ENCODE data around the gene COX8A. TPM values are rescaled to one million over a fixed set of nuclear protein-coding genes. Genes with fewer than 3 reads are reported as not detected.

COX8A gene
- total and polyA plus RNA-seq, 2 of the 13 experiments (the other 11 are each of a cell fraction or from before 2014, with no cell fraction given) = 202 to 406 TPM

DNA sequence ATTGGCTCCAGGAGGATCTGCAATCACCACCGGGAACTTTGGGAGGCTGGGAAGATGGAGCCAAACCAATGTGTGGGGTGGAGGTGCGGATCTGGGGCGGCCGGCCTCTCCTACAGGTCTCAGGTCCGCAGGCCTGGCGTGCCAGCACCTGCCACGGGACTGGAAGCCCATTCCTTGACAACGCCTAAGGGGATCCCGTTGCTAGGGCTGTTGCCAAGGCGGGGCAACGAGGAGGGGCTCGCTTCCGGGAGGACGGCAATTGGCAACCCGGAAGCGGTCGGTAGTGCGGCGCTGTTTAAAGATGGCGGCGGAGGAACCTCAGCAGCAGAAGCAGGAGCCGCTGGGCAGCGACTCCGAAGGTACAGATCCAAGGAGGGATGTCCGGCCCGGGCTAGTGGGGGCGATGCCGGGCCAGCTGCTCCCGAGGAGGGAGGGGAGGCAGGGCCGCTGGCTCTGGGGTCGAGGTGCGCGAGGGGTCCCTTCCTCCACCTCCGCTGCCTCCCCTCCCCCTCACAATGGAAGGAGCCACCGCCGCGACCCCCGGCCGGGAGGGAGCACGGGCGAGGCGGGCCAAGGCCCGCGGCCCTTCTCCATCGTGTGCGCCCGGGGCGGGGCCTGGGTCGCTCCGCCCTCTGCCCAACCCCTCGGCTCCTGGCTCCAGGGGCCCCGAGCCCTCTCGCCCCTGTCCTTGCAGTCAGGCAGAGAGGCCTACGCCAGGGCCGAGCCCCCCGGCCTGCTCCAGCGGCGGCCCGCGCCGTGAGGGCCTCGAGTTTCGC lies 11.9 kb downstream of the COX8A start, which contains the start of gene OTUB1 (continued):
- TF ChIP-seq, protein P1, sequence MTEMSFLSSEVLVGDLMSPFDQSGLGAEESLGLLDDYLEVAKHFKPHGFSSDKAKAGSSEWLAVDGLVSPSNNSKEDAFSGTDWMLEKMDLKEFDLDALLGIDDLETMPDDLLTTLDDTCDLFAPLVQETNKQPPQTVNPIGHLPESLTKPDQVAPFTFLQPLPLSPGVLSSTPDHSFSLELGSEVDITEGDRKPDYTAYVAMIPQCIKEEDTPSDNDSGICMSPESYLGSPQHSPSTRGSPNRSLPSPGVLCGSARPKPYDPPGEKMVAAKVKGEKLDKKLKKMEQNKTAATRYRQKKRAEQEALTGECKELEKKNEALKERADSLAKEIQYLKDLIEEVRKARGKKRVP (CRISPR knock-in tag; IDR thresholded peaks at IDR 0.05) = no peak
- TF ChIP-seq, protein P2, sequence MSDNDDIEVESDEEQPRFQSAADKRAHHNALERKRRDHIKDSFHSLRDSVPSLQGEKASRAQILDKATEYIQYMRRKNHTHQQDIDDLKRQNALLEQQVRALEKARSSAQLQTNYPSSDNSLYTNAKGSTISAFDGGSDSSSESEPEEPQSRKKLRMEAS (IDR thresholded peaks at IDR 0.05) = peak; percentile 62
- TF ChIP-seq ATRX (CRISPR knock-in tag; IDR thresholded peaks at IDR 0.05; ENCODE audit: borderline replicate concordance) (no peak), ATF7 (IDR thresholded peaks at IDR 0.05) (no peak), ATF7 (CRISPR knock-in tag; IDR thresholded peaks at IDR 0.05) (no peak), HDAC2 (CRISPR knock-in tag; IDR thresholded peaks at IDR 0.05) (peak; percentile 47), SP4 (CRISPR knock-in tag; IDR thresholded peaks at IDR 0.05) (peak; percentile 90), PLRG1 (conservative IDR thresholded peaks at IDR 0.05) (no peak), ZNF180 (CRISPR knock-in tag; IDR thresholded peaks at IDR 0.05; ENCODE audit: borderline replicate concordance, low read depth) (no peak), LCORL (IDR thresholded peaks at IDR 0.05) (no peak), LCORL (CRISPR knock-in tag; IDR thresholded peaks at IDR 0.05) (peak; percentile 71; the same call in 1 of the 2 replicates), ZNF317 (CRISPR knock-in tag; IDR thresholded peaks at IDR 0.05) (peak; percentile 71; the same call in 1 of the 2 replicates), KMT2B (CRISPR knock-in tag; IDR thresholded peaks at IDR 0.05) (0 out of 2 replicates have a peak, but pooled peaks have one; percentile 41), ZBTB38 (CRISPR knock-in tag; IDR thresholded peaks at IDR 0.05) (no peak; the same call in 1 of the 2 replicates)
- TF ChIP-seq, protein P3, sequence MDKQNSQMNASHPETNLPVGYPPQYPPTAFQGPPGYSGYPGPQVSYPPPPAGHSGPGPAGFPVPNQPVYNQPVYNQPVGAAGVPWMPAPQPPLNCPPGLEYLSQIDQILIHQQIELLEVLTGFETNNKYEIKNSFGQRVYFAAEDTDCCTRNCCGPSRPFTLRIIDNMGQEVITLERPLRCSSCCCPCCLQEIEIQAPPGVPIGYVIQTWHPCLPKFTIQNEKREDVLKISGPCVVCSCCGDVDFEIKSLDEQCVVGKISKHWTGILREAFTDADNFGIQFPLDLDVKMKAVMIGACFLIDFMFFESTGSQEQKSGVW (CRISPR knock-in tag; IDR thresholded peaks at IDR 0.05; ENCODE audit: borderline replicate concordance) = no peak
- TF ChIP-seq, protein P4, sequence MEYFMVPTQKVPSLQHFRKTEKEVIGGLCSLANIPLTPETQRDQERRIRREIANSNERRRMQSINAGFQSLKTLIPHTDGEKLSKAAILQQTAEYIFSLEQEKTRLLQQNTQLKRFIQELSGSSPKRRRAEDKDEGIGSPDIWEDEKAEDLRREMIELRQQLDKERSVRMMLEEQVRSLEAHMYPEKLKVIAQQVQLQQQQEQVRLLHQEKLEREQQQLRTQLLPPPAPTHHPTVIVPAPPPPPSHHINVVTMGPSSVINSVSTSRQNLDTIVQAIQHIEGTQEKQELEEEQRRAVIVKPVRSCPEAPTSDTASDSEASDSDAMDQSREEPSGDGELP (IDR thresholded peaks at IDR 0.05; ENCODE audit: borderline replicate concordance, low read depth) = peak; percentile 8; the same call in 1 of the 2 replicates
- TF ChIP-seq, protein P5, sequence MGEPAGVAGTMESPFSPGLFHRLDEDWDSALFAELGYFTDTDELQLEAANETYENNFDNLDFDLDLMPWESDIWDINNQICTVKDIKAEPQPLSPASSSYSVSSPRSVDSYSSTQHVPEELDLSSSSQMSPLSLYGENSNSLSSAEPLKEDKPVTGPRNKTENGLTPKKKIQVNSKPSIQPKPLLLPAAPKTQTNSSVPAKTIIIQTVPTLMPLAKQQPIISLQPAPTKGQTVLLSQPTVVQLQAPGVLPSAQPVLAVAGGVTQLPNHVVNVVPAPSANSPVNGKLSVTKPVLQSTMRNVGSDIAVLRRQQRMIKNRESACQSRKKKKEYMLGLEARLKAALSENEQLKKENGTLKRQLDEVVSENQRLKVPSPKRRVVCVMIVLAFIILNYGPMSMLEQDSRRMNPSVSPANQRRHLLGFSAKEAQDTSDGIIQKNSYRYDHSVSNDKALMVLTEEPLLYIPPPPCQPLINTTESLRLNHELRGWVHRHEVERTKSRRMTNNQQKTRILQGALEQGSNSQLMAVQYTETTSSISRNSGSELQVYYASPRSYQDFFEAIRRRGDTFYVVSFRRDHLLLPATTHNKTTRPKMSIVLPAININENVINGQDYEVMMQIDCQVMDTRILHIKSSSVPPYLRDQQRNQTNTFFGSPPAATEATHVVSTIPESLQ (CRISPR knock-in tag; conservative IDR thresholded peaks at IDR 0.05) = 0 out of 2 replicates have a peak, but pooled peaks have one; percentile 81
- TF ChIP-seq, protein P6, sequence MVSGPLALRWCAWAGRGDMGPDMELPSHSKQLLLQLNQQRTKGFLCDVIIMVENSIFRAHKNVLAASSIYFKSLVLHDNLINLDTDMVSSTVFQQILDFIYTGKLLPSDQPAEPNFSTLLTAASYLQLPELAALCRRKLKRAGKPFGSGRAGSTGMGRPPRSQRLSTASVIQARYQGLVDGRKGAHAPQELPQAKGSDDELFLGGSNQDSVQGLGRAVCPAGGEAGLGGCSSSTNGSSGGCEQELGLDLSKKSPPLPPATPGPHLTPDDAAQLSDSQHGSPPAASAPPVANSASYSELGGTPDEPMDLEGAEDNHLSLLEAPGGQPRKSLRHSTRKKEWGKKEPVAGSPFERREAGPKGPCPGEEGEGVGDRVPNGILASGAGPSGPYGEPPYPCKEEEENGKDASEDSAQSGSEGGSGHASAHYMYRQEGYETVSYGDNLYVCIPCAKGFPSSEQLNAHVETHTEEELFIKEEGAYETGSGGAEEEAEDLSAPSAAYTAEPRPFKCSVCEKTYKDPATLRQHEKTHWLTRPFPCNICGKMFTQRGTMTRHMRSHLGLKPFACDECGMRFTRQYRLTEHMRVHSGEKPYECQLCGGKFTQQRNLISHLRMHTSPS (CRISPR knock-in tag; IDR thresholded peaks at IDR 0.05; ENCODE audit: low read depth) = no peak

Measured in HepG2 (cell line).